CD4-positive, alpha-beta T cell (primary cell): ENCODE results near the gene C19orf67. TPM values are rescaled to one million over a fixed set of nuclear protein-coding genes. Genes with fewer than 3 reads are reported as not detected.
A peak's percentile ranks its signal among the peaks of the same experiment; 100 is the strongest.

Source experiments
- ATAC-seq: fragments of 200-7000 bp; cut with Tn5 transposase; one replicate; pipeline ENCODE4 v1.10.0; 2022; ENCODE audit warnings: mild to moderate bottlenecking; ENCODE audit not compliant: poor library complexity
- CTCF ChIA-PET: fragments of 350-600 bp; sonication (Branson Sonifier 250); formaldehyde crosslinking; loops from one replicate; lab custom pipeline; 2021; ENCODE audit warnings: antibody characterized with exemption, inconsistent platforms; lab: Charles Lee
- POLR2A ChIA-PET: fragments of 350-600 bp; sonication (Branson Sonifier 250); formaldehyde crosslinking; loops from one replicate; lab custom pipeline; 2021; ENCODE audit warnings: antibody characterized with exemption, inconsistent platforms; lab: Charles Lee
- DNase-seq, 14 experiments: peaks; one replicate each; pipeline ENCODE4 v3.0.0-alpha.2; 2013 to 2020; ENCODE audit warnings: mixed read lengths in 2 of 14
- H3K27ac ChIP-seq, 2 donors: one replicate each; pipeline versions ENCODE4 v1.5.1 to v1.7.0; 2013; ENCODE audit warnings: low read length in 2 of 2, low read depth in 1 of 2, mild to moderate bottlenecking in 1 of 2
- H3K27me3 ChIP-seq, 2 experiments: 1 replicate in 1 of 2; 2 replicates in 1 of 2; pipeline versions ENCODE4 v1.6.1 to v1.7.0; 2013; ENCODE audit warnings: low read length in 2 of 2, control low read depth in 1 of 2, mild to moderate bottlenecking in 1 of 2, moderate library complexity in 1 of 2; ENCODE audit not compliant: insufficient read depth in 2 of 2, control insufficient read depth in 1 of 2
- H3K36me3 ChIP-seq: one replicate; pipeline ENCODE4 v1.6.1; 2013; ENCODE audit warnings: low read length, control low read depth; ENCODE audit not compliant: insufficient read depth
- H3K4me1 ChIP-seq: one replicate; pipeline ENCODE4 v1.6.1; 2013; ENCODE audit warnings: low read length, control low read depth; ENCODE audit not compliant: insufficient read depth
- H3K4me3 ChIP-seq: one replicate; pipeline ENCODE4 v1.5.1; 2013; ENCODE audit warnings: mild to moderate bottlenecking, low read length, moderate library complexity
- H3K9me3 ChIP-seq, 2 experiments: 1 replicate in 1 of 2; 2 replicates in 1 of 2; pipeline versions ENCODE4 v1.6.1 to v1.7.0; 2013; ENCODE audit warnings: low read length in 2 of 2, mild to moderate bottlenecking in 2 of 2, control low read depth in 1 of 2, moderate library complexity in 1 of 2; ENCODE audit not compliant: control insufficient read depth in 1 of 2, insufficient read depth in 1 of 2
- H3K27ac Mint-ChIP-seq: one replicate; pipeline ENCODE4 v1.8.0; 2020; ENCODE audit warnings: mixed read lengths
- H3K27me3 Mint-ChIP-seq: one replicate; pipeline ENCODE4 v1.8.0; 2021; ENCODE audit warnings: mixed read lengths
- H3K36me3 Mint-ChIP-seq: one replicate; pipeline ENCODE4 v1.8.0; 2021; ENCODE audit warnings: low read depth, mixed read lengths
- H3K4me1 Mint-ChIP-seq: one replicate; pipeline ENCODE4 v1.8.0; 2021; ENCODE audit warnings: low read depth, mixed read lengths
- H3K4me3 Mint-ChIP-seq: one replicate; pipeline ENCODE4 v1.8.0; 2020; ENCODE audit warnings: mild to moderate bottlenecking, mixed read lengths
- H3K9me3 Mint-ChIP-seq: one replicate; pipeline ENCODE4 v1.8.0; 2020; ENCODE audit warnings: mixed read lengths
- CTCF ChIP-seq: fragments of 200-600 bp; IDR thresholded peaks from one replicate; pipeline ENCODE4 v1.8.0; 2022; ENCODE audit warnings: antibody characterized with exemption, mild to moderate bottlenecking
- intact Hi-C, 2 experiments: fragments of 100-400 bp; cut with DNase I in 1 of 2; cut with micrococcal nuclease in 1 of 2; formaldehyde crosslinking; loops; one replicate each; pipeline versions ENCODE4 v1.15.1 to v1.9.0; 2023 to 2025; cut with DNase I, micrococcal nuclease
- total RNA-seq, 174 experiments: library from RNA in 2 of 174; stranded (reverse) in 2 of 174; gene quantifications; one replicate each; pipeline ENCODE4 v1.2.3 and lab custom pipeline; 2021 to 2026

The C19orf67 gene
- total RNA-seq, 2 experiments from 2014 or later: not detected

- Histone ChIP-seq H3K36me3 (peaks cover 22% of the 10 kb centered on the region), H3K27me3 (no peaks in the 10 kb centered on the region), H3K4me1 (peaks cover 49% of the 10 kb centered on the region), H3K27ac (peak within 1 kb of the TSS; percentile 93 to 98), H3K9me3 (no peaks in the 10 kb centered on the region), H3K4me3 (peak within 1 kb of the TSS; percentile 86)
- peak; percentile 82 for ATAC-seq
- H3K27me3 Mint-ChIP-seq: no peaks in the 10 kb centered on the region
- DNase-seq: peak; percentile 67 to 94 (median 83)
- H3K4me1 Mint-ChIP-seq: peaks cover 36% of the 10 kb centered on the region
- CTCF ChIA-PET: interaction anchor here (0.5 to 1.8 kb wide), 17 partner anchors 11 to 750 kb away, joined by 3 to 9 read pairs (median 3); partner anchors contain the start of gene DCAF15
- no peaks in the 10 kb centered on the region for H3K9me3 Mint-ChIP-seq
- no peak for TF ChIP-seq CTCF
- POLR2A ChIA-PET: interaction anchor here (0.6 to 3.8 kb wide), 42 partner anchors 9 to 487 kb away, joined by 3 to 117 read pairs (median 5); partner anchors contain the start of genes ASF1B, BRME1, CC2D1A and DCAF15
- peak within 1 kb of the TSS; percentile 98 for H3K4me3 Mint-ChIP-seq
- H3K27ac Mint-ChIP-seq: peak within 1 kb of the TSS; percentile 94
- intact Hi-C loops: loop anchor here (1.0 to 5.0 kb wide), 6 partner anchors 23 to 152 kb away; partner anchors contain the start of genes DCAF15 (in 1 of the 2) and RFX1 (in 1 of the 2)
- H3K36me3 Mint-ChIP-seq: peaks cover 36% of the 10 kb centered on the region
Observed at GRCh38 chr19:14031719-14032480, 53.7 kb downstream of the C19orf67 start, which contains the start of gene IL27RA. TSS of gene IL27RA (plus strand) at chr19:14031762. CDS start at chr19:14031873, 111 bp downstream.

Other genes starting within 250 kb of the C19orf67 start
- under 1 TPM in 1 of 2 experiments, not detected in 1; 0.87 TPM for gene NANOS3, start 208.6 kb downstream of the C19orf67 start, total RNA-seq
- gene BRME1, start 179.7 kb downstream of the C19orf67 start, total RNA-seq: 1 to 10 TPM; 1.1 to 1.3 TPM
- 10 to 100 TPM; 16.4 to 16.9 TPM for gene CC2D1A, start 179.6 kb downstream of the C19orf67 start, total RNA-seq
- not detected for gene PODNL1, start 147.4 kb downstream of the C19orf67 start, total RNA-seq
- gene DCAF15, start 133.3 kb downstream of the C19orf67 start, total RNA-seq: 10 to 100 TPM; 84.9 to 85.0 TPM
- gene RFX1, start 79.5 kb downstream of the C19orf67 start, total RNA-seq: 10 to 100 TPM; 14.6 to 16.3 TPM
- not detected for gene RLN3, start 57.6 kb downstream of the C19orf67 start, total RNA-seq
- gene IL27RA, start 54.0 kb downstream of the C19orf67 start, total RNA-seq: 10 to 100 TPM; 25.0 to 26.7 TPM
- under 1 TPM in 1 of 2 experiments, not detected in 1; 0.25 TPM for gene PALM3, start 23.7 kb downstream of the C19orf67 start, total RNA-seq
- under 1 TPM; 0.39 to 0.49 TPM for gene MISP3, start 13.0 kb downstream of the C19orf67 start, total RNA-seq
- 10 to 100 TPM; 29.4 to 30.1 TPM for gene SAMD1, start 5.0 kb upstream of the C19orf67 start, total RNA-seq
- gene PRKACA, start 32.0 kb upstream of the C19orf67 start, total RNA-seq: 10 to 100 TPM; 27.4 to 29.8 TPM
- gene ASF1B, start 50.8 kb upstream of the C19orf67 start, total RNA-seq: under 1 TPM; 0.59 to 0.77 TPM
- gene ADGRL1, start 120.4 kb upstream of the C19orf67 start, total RNA-seq: 10 to 100 TPM; 22.2 to 23.9 TPM